Mucosa of rectum (tissue), 2 donors: ENCODE results near the gene SAMD14.

ENCODE experiments used
- H3K27ac ChIP-seq, 2 donors: one replicate each; pipeline ENCODE4 v1.7.0; 2013; ENCODE audit warnings: inconsistent platforms in 2 of 2, low read depth in 2 of 2, low read length in 2 of 2
- H3K27me3 ChIP-seq, 2 donors: one replicate each; pipeline ENCODE4 v1.7.0; 2013; ENCODE audit warnings: low read length in 2 of 2; ENCODE audit not compliant: control insufficient read depth in 2 of 2, insufficient read depth in 2 of 2
- H3K36me3 ChIP-seq, 2 donors: one replicate each; pipeline ENCODE4 v1.7.0; 2013; ENCODE audit warnings: low read length in 2 of 2; ENCODE audit not compliant: control insufficient read depth in 2 of 2, insufficient read depth in 2 of 2
- H3K4me1 ChIP-seq, 2 donors: one replicate each; pipeline ENCODE4 v1.7.0; 2013; ENCODE audit warnings: low read length in 2 of 2, mild to moderate bottlenecking in 1 of 2; ENCODE audit not compliant: control insufficient read depth in 2 of 2, insufficient read depth in 2 of 2
- H3K4me3 ChIP-seq, 2 donors: one replicate each; pipeline ENCODE4 v1.7.0; 2013; ENCODE audit warnings: low read length in 2 of 2
- H3K9ac ChIP-seq, 2 donors: one replicate each; pipeline ENCODE4 v1.7.0; 2013; ENCODE audit warnings: low read length in 2 of 2, low read depth in 1 of 2, mild to moderate bottlenecking in 1 of 2
- H3K9me3 ChIP-seq, 2 donors: one replicate each; pipeline ENCODE4 v1.7.0; 2013; ENCODE audit warnings: low read length in 2 of 2; ENCODE audit not compliant: control insufficient read depth in 2 of 2
- donor health status: healthy.
- donor health status: Normal muscosa, but diverticular disease.

SAMD14 gene

GRCh38 chr17:50139950-50140885 lies 10.3 kb upstream of the SAMD14 start:
- peaks cover 73 to 88% of the 10 kb centered on the region in 2 donors for H3K36me3 ChIP-seq
- H3K4me1 ChIP-seq: peaks cover 3 to 13% of the 10 kb centered on the region in 2 donors
- no peak overlapping the region for H3K9ac ChIP-seq
- H3K27ac ChIP-seq: no peak overlapping the region
- no peaks in the 10 kb centered on the region for H3K9me3 ChIP-seq
- H3K4me3 ChIP-seq: peak overlapping the region in 1 of 2 donors; percentile 2
- H3K27me3 ChIP-seq: no peaks in the 10 kb centered on the region

DNA sequence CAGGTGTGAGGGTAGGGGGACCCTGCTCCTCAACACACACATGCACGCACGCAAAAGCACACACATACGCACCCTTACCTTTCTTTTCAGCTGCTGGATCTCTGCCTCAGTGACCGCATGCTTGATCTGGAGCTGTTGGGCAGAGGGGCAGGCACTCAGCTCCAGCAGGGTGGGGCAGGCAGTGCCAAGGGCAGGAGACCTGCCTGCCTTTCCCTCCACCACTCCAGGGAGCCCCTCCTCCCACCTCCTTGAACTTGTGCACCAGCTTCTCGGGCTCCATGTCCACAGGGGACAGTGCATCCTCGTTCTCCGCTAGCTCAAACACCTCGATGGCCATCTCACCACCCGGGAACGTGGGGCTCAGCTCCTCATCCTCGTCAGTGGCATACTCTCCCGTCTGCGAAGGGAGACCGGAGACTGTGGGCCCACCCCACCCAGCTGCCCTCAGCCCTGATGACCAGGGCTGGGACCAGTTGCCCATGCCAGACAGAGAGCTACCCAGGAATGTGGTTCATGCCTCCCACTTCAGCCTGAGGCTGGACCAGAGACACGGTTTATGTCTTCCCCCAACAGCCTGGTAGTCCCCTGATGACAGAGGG lies 9.3 kb upstream of the SAMD14 start:
- H3K9ac ChIP-seq: no peak overlapping the region
- peaks cover 3 to 9% of the 10 kb centered on the region in 2 donors for H3K4me1 ChIP-seq
- H3K36me3 ChIP-seq: peaks cover 67 to 84% of the 10 kb centered on the region in 2 donors
- no peaks in the 10 kb centered on the region for H3K27me3 ChIP-seq
- no peak overlapping the region for H3K27ac ChIP-seq
- no peaks in the 10 kb centered on the region for H3K9me3 ChIP-seq
- no peak overlapping the region for H3K4me3 ChIP-seq

DNA sequence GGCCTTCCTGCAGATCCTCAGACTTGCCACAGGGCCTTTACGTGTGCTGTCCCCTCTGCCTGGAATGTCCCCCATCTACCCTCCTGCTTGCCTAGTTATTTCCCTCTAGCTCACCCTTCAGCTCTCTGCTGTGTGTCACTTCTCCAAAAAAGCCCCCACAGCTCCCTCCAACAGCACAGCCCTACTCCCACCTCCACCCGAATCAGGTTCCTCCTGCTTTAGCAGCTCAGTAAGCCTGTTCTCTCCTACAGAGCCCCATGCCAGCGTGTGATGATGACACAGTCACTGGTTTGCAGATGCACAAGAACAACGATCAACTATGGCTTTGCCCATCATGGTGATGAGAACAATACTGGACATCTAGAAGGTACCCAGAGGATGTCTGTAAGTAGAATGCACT lies 7.1 kb upstream of the SAMD14 start:
- H3K36me3 ChIP-seq: peaks cover 57 to 64% of the 10 kb centered on the region in 2 donors
- H3K27me3 ChIP-seq: no peaks in the 10 kb centered on the region
- no peak overlapping the region for H3K27ac ChIP-seq
- H3K9ac ChIP-seq: no peak overlapping the region
- H3K4me1 ChIP-seq: peaks cover 3 to 7% of the 10 kb centered on the region in 2 donors
- no peaks in the 10 kb centered on the region for H3K9me3 ChIP-seq
- H3K4me3 ChIP-seq: no peak overlapping the region

DNA sequence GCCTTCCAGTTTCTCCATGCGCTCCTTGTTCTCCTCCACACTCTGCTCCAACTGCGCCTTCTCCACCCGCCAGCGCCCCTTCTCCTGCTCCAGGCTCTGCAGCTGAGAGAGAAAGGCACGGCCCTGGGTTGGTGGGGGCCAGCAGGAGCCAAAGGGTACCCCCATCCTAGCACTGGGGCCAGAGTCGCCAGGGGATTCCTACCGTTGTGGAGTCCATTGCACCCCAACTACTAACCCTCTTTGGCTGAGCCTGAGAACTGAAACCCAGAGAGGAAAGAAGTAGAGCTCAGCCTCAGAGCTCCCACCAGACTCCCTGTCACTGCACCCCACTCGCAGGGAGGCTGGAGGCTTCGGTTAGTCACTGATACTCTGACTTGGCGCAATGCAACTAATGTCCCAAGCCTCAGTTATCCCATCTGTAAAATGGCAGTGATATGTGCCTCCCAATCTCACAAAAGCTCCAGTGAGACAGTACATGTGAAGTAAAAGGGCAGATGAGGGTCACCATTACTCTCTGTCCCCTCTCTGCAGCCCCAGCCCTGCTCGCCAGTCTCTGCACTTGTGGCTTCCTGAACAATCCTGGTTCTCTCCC lies 6.2 kb upstream of the SAMD14 start:
- Histone ChIP-seq H3K27me3 (no peaks in the 10 kb centered on the region), H3K27ac (no peak overlapping the region), H3K9me3 (no peaks in the 10 kb centered on the region), H3K4me1 (peaks cover 0 to 7% of the 10 kb centered on the region in 2 donors), H3K4me3 (no peak overlapping the region), H3K36me3 (peaks cover 50 to 58% of the 10 kb centered on the region in 2 donors), H3K9ac (no peak overlapping the region)

DNA sequence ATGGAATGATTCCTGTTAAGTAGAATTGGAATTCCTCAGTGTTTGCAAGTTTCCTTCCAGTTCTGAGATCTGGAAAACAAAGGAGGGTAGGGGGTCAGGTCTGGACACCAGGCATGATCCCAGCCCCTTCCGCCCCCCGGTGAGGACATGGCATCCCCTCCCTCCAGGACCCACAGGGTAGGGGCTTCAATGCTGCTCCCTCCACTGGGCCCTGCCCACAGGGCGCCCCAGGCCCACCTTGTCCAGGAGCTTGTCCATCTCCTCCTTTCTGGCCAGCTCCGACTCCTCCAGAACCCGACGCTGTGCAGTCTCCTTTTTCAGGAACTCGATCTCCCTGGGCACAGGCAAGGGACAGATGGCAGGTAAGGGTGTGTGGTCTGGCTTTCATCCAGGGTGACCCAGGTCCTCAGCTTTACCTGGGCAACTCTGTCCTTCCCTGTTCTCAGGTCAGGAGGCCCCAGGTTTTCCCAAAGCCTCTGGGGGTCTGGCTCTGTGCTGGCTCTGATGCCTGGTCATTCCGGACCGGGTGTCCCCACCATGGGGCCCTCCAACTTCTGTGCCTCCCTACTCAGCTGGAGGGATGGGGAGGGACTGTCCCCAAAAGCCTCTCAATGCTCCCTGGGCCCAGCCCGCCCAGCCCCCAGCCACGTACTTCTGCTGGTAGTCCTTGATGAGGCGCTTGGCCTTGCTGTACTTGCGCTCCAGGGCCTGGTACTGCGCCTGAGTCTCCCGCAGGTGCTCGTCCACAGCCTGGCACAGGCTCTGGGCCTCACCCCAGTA lies 5.5 kb upstream of the SAMD14 start:
- Histone ChIP-seq H3K4me3 (no peak overlapping the region), H3K9ac (no peak overlapping the region), H3K27ac (no peak overlapping the region), H3K27me3 (peaks cover 4% of the 10 kb centered on the region in 2 donors), H3K9me3 (no peaks in the 10 kb centered on the region), H3K4me1 (peaks cover 0 to 5% of the 10 kb centered on the region in 2 donors), H3K36me3 (peaks cover 43 to 51% of the 10 kb centered on the region in 2 donors)

DNA sequence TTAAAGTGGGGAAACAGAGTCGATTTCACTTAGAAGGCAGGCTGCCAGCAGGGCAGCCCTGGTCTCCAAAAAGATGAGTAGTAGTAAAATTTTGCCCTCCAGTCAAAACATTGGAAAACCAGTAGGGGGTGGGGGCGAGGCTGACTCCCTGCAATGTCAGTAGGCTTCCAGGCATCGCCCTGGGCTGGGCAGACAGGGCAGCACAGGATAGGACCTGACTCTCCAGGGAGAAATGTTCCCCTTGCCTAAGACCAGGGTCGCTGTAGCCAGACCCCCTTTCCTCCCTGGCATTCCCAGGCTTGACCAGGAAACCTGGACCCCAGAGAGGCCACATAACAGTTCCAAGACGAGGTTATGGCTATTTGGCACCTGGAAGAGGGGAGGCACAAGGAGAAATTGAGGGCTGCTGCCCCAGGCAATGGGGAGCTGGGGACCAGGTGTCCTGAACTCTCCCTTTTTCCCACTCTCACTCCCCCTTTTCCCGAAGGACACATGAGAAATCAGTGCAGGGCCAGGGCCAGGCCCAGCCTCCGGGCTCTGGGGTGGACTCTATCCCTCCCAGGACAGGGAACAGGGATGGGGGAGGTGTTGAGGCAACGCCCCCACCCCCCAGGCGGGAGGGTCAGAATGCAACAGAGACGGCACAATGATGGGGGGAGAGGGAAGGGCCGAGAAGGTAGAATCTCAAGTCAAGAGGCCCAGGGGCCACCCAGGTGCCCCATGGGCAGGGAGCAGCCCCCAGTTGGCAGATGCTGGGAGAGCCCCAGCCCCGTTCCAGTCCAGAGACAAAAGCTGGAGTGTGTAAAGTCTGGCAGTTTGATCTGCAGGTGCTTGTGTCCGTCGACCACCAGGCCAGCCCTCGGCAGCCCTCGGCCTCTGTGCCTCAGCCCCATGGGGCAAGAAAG lies 4.5 kb upstream of the SAMD14 start:
- H3K36me3 ChIP-seq: peaks cover 41 to 44% of the 10 kb centered on the region in 2 donors
- H3K27ac ChIP-seq: no peak overlapping the region
- no peak overlapping the region for H3K9ac ChIP-seq
- H3K27me3 ChIP-seq: peaks cover 4 to 5% of the 10 kb centered on the region in 2 donors
- H3K4me3 ChIP-seq: no peak overlapping the region
- no peaks in the 10 kb centered on the region for H3K9me3 ChIP-seq
- H3K4me1 ChIP-seq: no peaks in the 10 kb centered on the region

- H3K4me1 ChIP-seq: peaks cover 2 to 3% of the 10 kb centered on the region in 2 donors
- H3K4me3 ChIP-seq: no peak overlapping the region
- no peak overlapping the region for H3K27ac ChIP-seq
- H3K36me3 ChIP-seq: peaks cover 34 to 37% of the 10 kb centered on the region in 2 donors
- peaks cover 4 to 8% of the 10 kb centered on the region in 2 donors for H3K27me3 ChIP-seq
- H3K9me3 ChIP-seq: no peaks in the 10 kb centered on the region
- no peak overlapping the region for H3K9ac ChIP-seq
These were observed 3.8 kb upstream of the SAMD14 start for GRCh38 chr17:50133769-50134099.

GRCh38 chr17:50133028-50133768 lies 3.2 kb upstream of the SAMD14 start:
- Histone ChIP-seq H3K36me3 (peaks cover 28 to 32% of the 10 kb centered on the region in 2 donors), H3K4me1 (peaks cover 2 to 7% of the 10 kb centered on the region in 2 donors), H3K4me3 (no peak overlapping the region), H3K9me3 (no peaks in the 10 kb centered on the region), H3K27ac (no peak overlapping the region), H3K9ac (no peak overlapping the region), H3K27me3 (peaks cover 8 to 11% of the 10 kb centered on the region in 2 donors)
